HepG2 (cell line): Measurements from ENCODE around the gene CDS1. TPM values are rescaled to one million over a fixed set of nuclear protein-coding genes. Genes with fewer than 3 reads are reported as not detected.

Experiments
- ATM ChIP-seq: fragments of 450-650 bp; IDR thresholded peaks from 2 replicates; pipeline ENCODE4 v1.7.1; 2017; ENCODE audit warnings: mild to moderate bottlenecking, borderline replicate concordance
- ATRX ChIP-seq: sonication (generic); formaldehyde crosslinking; IDR thresholded peaks from 2 replicates; pipeline ENCODE4 v1.4.0; 2020; ENCODE audit warnings: missing genetic modification reagents, borderline replicate concordance
- CREM ChIP-seq, 2 experiments: sonication (generic) in 1 of 2; formaldehyde crosslinking in 1 of 2; IDR thresholded peaks; 2 replicates each; pipeline versions ENCODE4 v1.4.0 to v1.6.1; 2016 to 2020; ENCODE audit warnings: antibody characterized with exemption in 1 of 2, mild to moderate bottlenecking in 1 of 2, missing genetic modification reagents in 1 of 2
- FOXC1 ChIP-seq: sonication (generic); formaldehyde crosslinking; IDR thresholded peaks from 2 replicates; pipeline ENCODE4 v1.8.0; 2022; ENCODE audit warnings: mild to moderate bottlenecking, missing genetic modification reagents, borderline replicate concordance
- FOXJ3 ChIP-seq: sonication (generic); formaldehyde crosslinking; IDR thresholded peaks from 2 replicates; pipeline ENCODE4 v1.4.0; 2020; ENCODE audit warnings: missing genetic modification reagents, mild to moderate bottlenecking, borderline replicate concordance
- FOXK2 ChIP-seq: fragments of 450-650 bp; IDR thresholded peaks from 2 replicates; pipeline ENCODE4 v1.6.1; 2016
- KIAA2018 ChIP-seq: sonication (generic); formaldehyde crosslinking; IDR thresholded peaks from 2 replicates; pipeline ENCODE4 v1.5.0; 2020; ENCODE audit warnings: mild to moderate bottlenecking, missing genetic modification reagents, borderline replicate concordance
- MAF1 ChIP-seq: sonication (generic); formaldehyde crosslinking; IDR thresholded peaks from 2 replicates; pipeline ENCODE4 v1.5.0; 2020; ENCODE audit warnings: missing genetic modification reagents, borderline replicate concordance
- MIXL1 ChIP-seq: IDR thresholded peaks from 2 replicates; pipeline ENCODE4 v1.6.1; 2016
- NR2F2 ChIP-seq: IDR thresholded peaks from 2 replicates; pipeline ENCODE4 v1.6.1; 2012; ENCODE audit warnings: low read depth, inconsistent platforms, borderline replicate concordance
- SP2 ChIP-seq: sonication (generic); formaldehyde crosslinking; IDR thresholded peaks from 2 replicates; pipeline ENCODE4 v1.5.1; 2020; ENCODE audit warnings: mild to moderate bottlenecking, missing genetic modification reagents
- ZNF18 ChIP-seq: sonication (generic); formaldehyde crosslinking; IDR thresholded peaks from 2 replicates; pipeline ENCODE4 v1.8.0; 2022; ENCODE audit warnings: mild to moderate bottlenecking, missing genetic modification reagents; ENCODE audit not compliant: insufficient replicate concordance
- ZNF230 ChIP-seq: sonication (generic); formaldehyde crosslinking; IDR thresholded peaks from 2 replicates; pipeline ENCODE4 v1.4.0; 2020; ENCODE audit warnings: mild to moderate bottlenecking, missing genetic modification reagents
- ZNF24 ChIP-seq: fragments of 450-650 bp; IDR thresholded peaks from 2 replicates; pipeline ENCODE4 v1.6.1; 2017; ENCODE audit warnings: antibody characterized with exemption, mild to moderate bottlenecking
- ZNF331 ChIP-seq: sonication (generic); formaldehyde crosslinking; IDR thresholded peaks from 2 replicates; pipeline ENCODE4 v1.4.0; 2020; ENCODE audit warnings: missing genetic modification reagents
- ZNF431 ChIP-seq: sonication (generic); formaldehyde crosslinking; IDR thresholded peaks from 2 replicates; pipeline ENCODE4 v1.9.0; 2022; ENCODE audit warnings: missing genetic modification reagents, low read depth, mild to moderate bottlenecking, borderline replicate concordance
- ZNF883 ChIP-seq: sonication (generic); formaldehyde crosslinking; IDR thresholded peaks from 2 replicates; pipeline ENCODE4 v1.5.1; 2020; ENCODE audit warnings: mild to moderate bottlenecking, missing genetic modification reagents; ENCODE audit errors: not compliant biosample characterization
- ZSCAN20 ChIP-seq: sonication (generic); formaldehyde crosslinking; IDR thresholded peaks from 2 replicates; pipeline ENCODE4 v1.4.0; 2020; ENCODE audit warnings: missing genetic modification reagents, mild to moderate bottlenecking, borderline replicate concordance
- polyA plus RNA-seq, 8 experiments: library from polyadenylated mRNA; depleted of rRNA in 3 of 8; stranded (reverse) in 7 of 8; unstranded in 1 of 8; fragments of >200 nt; fragmentation: Illumina TruSeq in 4 of 8; extraction: Trizol in 4 of 8; gene quantifications; 2 replicates each; pipeline versions ENCODE4 v1.2.1 to v1.2.3, GENCODE V29; 2011 to 2016; ENCODE audit warnings: low read depth in 4 of 8, missing spikeins in 1 of 8, mixed read lengths in 1 of 8; ENCODE audit not compliant: insufficient read depth in 1 of 8
- total RNA-seq, 5 experiments: library from RNA; depleted of rRNA; stranded (reverse); fragments of >200 nt; fragmentation: Illumina TruSeq; extraction: Trizol; gene quantifications; 2 replicates each; pipeline ENCODE4 v1.2.3, GENCODE V29; 2016; ENCODE audit warnings: low read depth in 1 of 5
- TF ChIP-seq, protein P1 (sequence below): sonication (generic); formaldehyde crosslinking; IDR thresholded peaks from 2 replicates; pipeline ENCODE4 v1.4.0; 2020; ENCODE audit warnings: mild to moderate bottlenecking, low read depth, missing genetic modification reagents

CDS1 gene
- total and polyA plus RNA-seq, 2 of the 13 experiments (the other 11 are each of a cell fraction or from before 2014, with no cell fraction given), result 2.1 to 3.2 TPM

DNA sequence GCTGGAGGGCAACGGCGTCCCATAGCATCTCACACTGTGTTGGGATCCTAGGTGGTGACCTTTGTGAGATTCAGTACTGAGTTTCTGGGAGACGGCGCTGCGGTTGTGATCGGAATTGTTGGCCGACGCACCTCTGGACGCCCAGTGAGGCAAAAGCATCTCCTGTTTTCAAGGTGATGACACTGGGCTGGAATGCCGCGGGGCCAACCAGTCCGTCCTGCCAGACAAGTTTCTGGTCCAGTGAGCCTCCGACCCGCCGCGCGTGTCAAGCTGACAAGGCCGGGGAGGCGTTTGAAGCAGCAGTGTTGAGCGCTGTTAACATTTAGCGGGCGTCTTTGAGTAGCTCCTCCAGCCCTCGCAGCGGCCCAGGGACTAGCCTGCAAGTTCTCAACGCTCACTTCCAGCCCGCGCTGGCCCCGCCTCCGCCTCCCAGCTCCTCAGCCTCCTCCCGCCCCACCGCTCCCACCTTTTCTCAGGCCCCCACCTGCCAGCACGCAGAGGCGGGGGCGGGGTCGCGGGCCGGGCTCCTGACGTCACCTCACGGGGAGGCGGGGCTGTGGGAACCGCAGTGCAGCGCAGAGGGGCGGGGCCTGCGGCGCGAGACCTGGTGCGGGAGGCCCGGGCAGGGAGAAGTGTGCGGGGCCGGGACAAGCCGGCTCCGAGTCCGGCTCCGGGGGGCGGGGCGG, 482 bp upstream of the CDS1 start (continued):
- TF ChIP-seq ZSCAN20 (CRISPR knock-in tag), result no peak
- no peak for TF ChIP-seq ZNF24
- TF ChIP-seq FOXK2, result no peak
- TF ChIP-seq, protein P1, sequence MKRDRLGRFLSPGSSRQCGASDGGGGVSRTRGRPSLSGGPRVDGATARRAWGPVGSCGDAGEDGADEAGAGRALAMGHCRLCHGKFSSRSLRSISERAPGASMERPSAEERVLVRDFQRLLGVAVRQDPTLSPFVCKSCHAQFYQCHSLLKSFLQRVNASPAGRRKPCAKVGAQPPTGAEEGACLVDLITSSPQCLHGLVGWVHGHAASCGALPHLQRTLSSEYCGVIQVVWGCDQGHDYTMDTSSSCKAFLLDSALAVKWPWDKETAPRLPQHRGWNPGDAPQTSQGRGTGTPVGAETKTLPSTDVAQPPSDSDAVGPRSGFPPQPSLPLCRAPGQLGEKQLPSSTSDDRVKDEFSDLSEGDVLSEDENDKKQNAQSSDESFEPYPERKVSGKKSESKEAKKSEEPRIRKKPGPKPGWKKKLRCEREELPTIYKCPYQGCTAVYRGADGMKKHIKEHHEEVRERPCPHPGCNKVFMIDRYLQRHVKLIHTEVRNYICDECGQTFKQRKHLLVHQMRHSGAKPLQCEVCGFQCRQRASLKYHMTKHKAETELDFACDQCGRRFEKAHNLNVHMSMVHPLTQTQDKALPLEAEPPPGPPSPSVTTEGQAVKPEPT (CRISPR knock-in tag), result no peak
- TF ChIP-seq KIAA2018 (CRISPR knock-in tag), result no peak
- TF ChIP-seq SP2 (CRISPR knock-in tag), result no peak
- TF ChIP-seq ZNF18 (CRISPR knock-in tag), result no peak
- no peak for TF ChIP-seq ZNF431 (CRISPR knock-in tag)
- TF ChIP-seq FOXJ3 (CRISPR knock-in tag), result no peak
- 0 out of 2 replicates have a peak, but pooled peaks have one; percentile 30 for TF ChIP-seq ZNF331 (CRISPR knock-in tag)
- TF ChIP-seq FOXC1 (CRISPR knock-in tag), result no peak
- peak; percentile 7 for TF ChIP-seq ZNF883 (CRISPR knock-in tag)
- TF ChIP-seq MIXL1 (CRISPR knock-in tag), result no peak
- no peak for TF ChIP-seq MAF1 (CRISPR knock-in tag)
- no peak for TF ChIP-seq ATM
- no peak for TF ChIP-seq ATRX (CRISPR knock-in tag)
- no peak for TF ChIP-seq ZNF230 (CRISPR knock-in tag)
- TF ChIP-seq NR2F2, result no peak
- TF ChIP-seq CREM (IDR thresholded peaks at IDR 0.05), result no peak
- TF ChIP-seq CREM (CRISPR knock-in tag; IDR thresholded peaks at IDR 0.05), result no peak
